Measurements from ENCODE around the gene PPTC7. TPM values are rescaled to one million over a fixed set of nuclear protein-coding genes. Genes with fewer than 3 reads are reported as not detected.
"Not testable (repeated sequence)": the region's sequence is repeated elsewhere in the genome, so short reads cannot be mapped to it uniquely, and the experiment has no call there.

Gene PPTC7
- total and polyA plus RNA-seq, 2 of the 13 experiments (the other 11 are each of a cell fraction or from before 2014, with no cell fraction given), result 4.8 to 12.3 TPM

GRCh38 chr12:110518014-110518413 lies 65.1 kb downstream of the PPTC7 start:
- H3K27me3 ChIP-seq (ENCODE audit: control insufficient read depth in 1 of 2, insufficient read depth in 2 of 2, low read length in 2 of 2); in situ Hi-C loops (cut with HindIII; ENCODE audit: extremely low pct_ligation_motif_present, low pct_unique_long_range_greater_than_20kb); H3K4me1 ChIP-seq (ENCODE audit: insufficient read depth, low read length); H3K4me2 ChIP-seq (ENCODE audit: low read depth, low read length); CTCF ChIA-PET (ENCODE audit: low intra/inter-chr PET ratio, low total read pairs); H2AFZ ChIP-seq (ENCODE audit: low read length); BruUV-seq (replicated peaks); H3K27ac ChIP-seq (ENCODE audit: extremely low read length, insufficient read depth, low read length); H4K20me1 ChIP-seq (ENCODE audit: insufficient read depth, low read length); H3K36me3 ChIP-seq (replicated peaks in 1 of 2; ENCODE audit: control insufficient read depth in 1 of 2, insufficient read depth in 2 of 2, low read length in 2 of 2); DNase-seq (ENCODE audit: low spot score); intact Hi-C loops (cut with micrococcal nuclease; ENCODE audit: unreplicated experiment); H3K9me3 ChIP-seq (ENCODE audit: low read length); H3K4me3 ChIP-seq (replicated peaks in 1 of 3; ENCODE audit: insufficient read depth in 1 of 3, low read depth in 2 of 3, low read length in 3 of 3); ATAC-seq; FAIRE-seq; H3K79me2 ChIP-seq (ENCODE audit: insufficient read depth, low read length); H3K9ac ChIP-seq (ENCODE audit: insufficient read depth, low read depth, low read length): not testable (repeated sequence)
- POLR2A ChIA-PET, result interaction anchor here (0.6 kb wide), 1 partner anchor 87 kb away, joined by 4 read pairs; no protein-coding TSS in a partner anchor
- TF ChIP-seq ZNF121 (CRISPR knock-in tag; IDR thresholded peaks at IDR 0.05), result peak; percentile 53; the same call in 1 of the 2 replicates
- 55% methylated on average over 8 of the region's 8 CpGs for WGBS (ENCODE audit: low lambda C conversion rate)

- TF ChIP-seq ZNF792 (CRISPR knock-in tag; IDR thresholded peaks at IDR 0.05), result no peak
- TF ChIP-seq ZNF121 (CRISPR knock-in tag; IDR thresholded peaks at IDR 0.05), result peak; percentile 82
- no peak for TF ChIP-seq ATRX (CRISPR knock-in tag; IDR thresholded peaks at IDR 0.05; ENCODE audit: borderline replicate concordance)
- no peak for TF ChIP-seq ZNF3 (CRISPR knock-in tag; IDR thresholded peaks at IDR 0.05)
- TF ChIP-seq ZSCAN25 (CRISPR knock-in tag; IDR thresholded peaks at IDR 0.05), result no peak
- intact Hi-C loops (cut with micrococcal nuclease; ENCODE audit: unreplicated experiment) (no loop called here), in situ Hi-C loops (cut with HindIII; ENCODE audit: extremely low pct_ligation_motif_present, low pct_unique_long_range_greater_than_20kb) (no loop called here)
- FAIRE-seq, result no peak
- H3K27ac ChIP-seq (ENCODE audit: extremely low read length, insufficient read depth, low read length), result no peak overlapping the region
- H3K79me2 ChIP-seq (ENCODE audit: insufficient read depth, low read length), result no peaks in the 10 kb centered on the region
- H3K4me1 ChIP-seq (ENCODE audit: insufficient read depth, low read length), result no peaks in the 10 kb centered on the region
- BruUV-seq (replicated peaks), result no TSS peak
- CTCF ChIA-PET (ENCODE audit: low intra/inter-chr PET ratio, low total read pairs), result no interaction called here
- no peak overlapping the region for H3K9ac ChIP-seq (ENCODE audit: insufficient read depth, low read depth, low read length)
- no peaks in the 10 kb centered on the region for H3K27me3 ChIP-seq (ENCODE audit: control insufficient read depth in 1 of 2, insufficient read depth in 2 of 2, low read length in 2 of 2)
- H2AFZ ChIP-seq (ENCODE audit: low read length), result no peak overlapping the region
- no peak for ATAC-seq
- no peak overlapping the region for H3K4me3 ChIP-seq (replicated peaks in 1 of 3; ENCODE audit: insufficient read depth in 1 of 3, low read depth in 2 of 3, low read length in 3 of 3)
- H3K9me3 ChIP-seq (ENCODE audit: low read length), result no peaks in the 10 kb centered on the region
- DNase-seq (ENCODE audit: low spot score), result no peak
- no peak overlapping the region for H3K4me2 ChIP-seq (ENCODE audit: low read depth, low read length)
- no peaks in the 10 kb centered on the region for H4K20me1 ChIP-seq (ENCODE audit: insufficient read depth, low read length)
- H3K36me3 ChIP-seq (replicated peaks in 1 of 2; ENCODE audit: control insufficient read depth in 1 of 2, insufficient read depth in 2 of 2, low read length in 2 of 2), result no peaks in the 10 kb centered on the region
- POLR2A ChIA-PET, result no interaction called here
- 58% methylated on average over 3 of the region's 3 CpGs for WGBS (ENCODE audit: low lambda C conversion rate)
Observed at GRCh38 chr12:110516995-110517394, 66.1 kb downstream of the PPTC7 start.
